GM12878 (cell line): ENCODE data around the gene LDLRAD3. TPM values are rescaled to one million over a fixed set of nuclear protein-coding genes. Genes with fewer than 3 reads are reported as not detected.

ENCODE experiments used
- ATAC-seq: fragments of 200-7000 bp; cut with Tn5 transposase; 3 replicates; pipeline ENCODE4 v1.9.1; 2020; ENCODE audit warnings: mild to moderate bottlenecking, moderate library complexity
- BruUV-seq: library from RNA; stranded (reverse); fragments of 400-500 nt; replicated peaks from 2 replicates; lab custom pipeline; 2021; lab: Mats Ljungman, UMichigan
- CTCF ChIA-PET: fragments of 300-600 bp; sonication (Branson Sonifier 250); formaldehyde crosslinking; extraction: SDS; loops from one replicate; lab custom pipeline; 2021; ENCODE audit warnings: inconsistent platforms; lab: Yijun Ruan, JAX
- POLR2A ChIA-PET: fragments of 350-600 bp; formaldehyde crosslinking; extraction: SDS; loops from one replicate; lab custom pipeline; 2021; ENCODE audit warnings: inconsistent platforms; lab: Charles Lee
- RAD21 ChIA-PET: fragments of 300-600 bp; sonication (Branson Sonifier 250); formaldehyde crosslinking; loops from one replicate; lab custom pipeline; 2023; ENCODE audit warnings: antibody characterized with exemption; ENCODE audit not compliant: unreplicated experiment; lab: Charles Lee
- SMC1A ChIA-PET: fragments of 300-600 bp; sonication (Branson Sonifier 250); formaldehyde crosslinking; loops from one replicate; lab custom pipeline; 2023; ENCODE audit not compliant: unreplicated experiment, uncharacterized antibody; lab: Charles Lee
- DNase-seq: peaks from one replicate; pipeline ENCODE4 v3.0.0-alpha.2; 2011; ENCODE audit warnings: low read depth, low spot score
- FAIRE-seq: peaks from 3 replicates; lab custom pipeline; 2011; peaks lifted over from hg19 to GRCh38; lab: Jason Lieb, UNC
- H2AFZ ChIP-seq: 2 replicates; pipeline ENCODE4 v1.6.0; 2011; ENCODE audit warnings: low read depth, low read length, control low read depth; ENCODE audit not compliant: control insufficient read depth
- H3K27ac ChIP-seq: 2 replicates; pipeline ENCODE4 v1.5.1; 2011; ENCODE audit warnings: control low read depth; ENCODE audit not compliant: control insufficient read depth, insufficient read depth
- H3K27me3 ChIP-seq, 2 experiments: replicated peaks in 1 of 2; 2 replicates each; pipeline versions ENCODE4 v1.6.0 to v1.6.1; 2011; ENCODE audit warnings: low read length in 1 of 2; ENCODE audit not compliant: control insufficient read depth in 2 of 2, insufficient read depth in 2 of 2
- H3K36me3 ChIP-seq, 2 experiments: 2 replicates each; pipeline ENCODE4 v1.5.1; 2011; ENCODE audit warnings: low read length in 1 of 2; ENCODE audit not compliant: control insufficient read depth in 2 of 2, insufficient read depth in 2 of 2
- H3K4me1 ChIP-seq: 2 replicates; pipeline ENCODE4 v1.6.1; 2011; ENCODE audit warnings: mild to moderate bottlenecking, low read length, moderate library complexity, mixed read lengths; ENCODE audit not compliant: control insufficient read depth, insufficient read depth
- H3K4me2 ChIP-seq: 2 replicates; pipeline ENCODE4 v1.6.0; 2011; ENCODE audit warnings: control low read depth; ENCODE audit not compliant: control insufficient read depth, insufficient read depth
- H3K4me3 ChIP-seq: fragments of 200-600 bp; sonication (generic); 2 replicates; pipeline ENCODE4 v1.5.1; 2016
- H3K79me2 ChIP-seq: 2 replicates; pipeline ENCODE4 v1.6.0; 2011; ENCODE audit warnings: low read length; ENCODE audit not compliant: control insufficient read depth, insufficient read depth
- H3K9ac ChIP-seq: 2 replicates; pipeline ENCODE4 v1.8.0; 2011; ENCODE audit warnings: low read length, control low read depth, mixed read lengths; ENCODE audit not compliant: control insufficient read depth, insufficient read depth
- H3K9me3 ChIP-seq: replicated peaks from 3 replicates; pipeline ENCODE4 v1.5.1; 2011; ENCODE audit warnings: mild to moderate bottlenecking, low read length; ENCODE audit not compliant: control insufficient read depth, insufficient read depth
- H4K20me1 ChIP-seq: 2 replicates; pipeline ENCODE4 v1.6.0; 2011; ENCODE audit not compliant: control insufficient read depth, insufficient read depth
- CEBPB ChIP-seq, 2 experiments: fragments of 150-350 bp in 1 of 2; IDR thresholded peaks; 2 replicates each; pipeline ENCODE4 v1.6.1; 2012 to 2014; ENCODE audit warnings: low read depth in 2 of 2, low read length in 2 of 2, borderline replicate concordance in 1 of 2, inconsistent platforms in 1 of 2
- CHD4 ChIP-seq: fragments of 200-600 bp; sonication (generic); IDR thresholded peaks from 2 replicates; pipeline ENCODE4 v1.6.1; 2016; ENCODE audit warnings: mild to moderate bottlenecking
- GABPA ChIP-seq: IDR thresholded peaks from 2 replicates; pipeline ENCODE4 v1.6.1; 2014; ENCODE audit warnings: antibody characterized with exemption, low read depth, mild to moderate bottlenecking, inconsistent platforms
- JUND ChIP-seq: IDR thresholded peaks from 2 replicates; pipeline ENCODE4 v1.6.1; 2012; ENCODE audit warnings: low read depth, mild to moderate bottlenecking, low read length, improper control_type of control experiment, moderate library complexity
- LARP7 ChIP-seq: fragments of 450-650 bp; IDR thresholded peaks from 2 replicates; pipeline ENCODE4 v1.6.1; 2017; ENCODE audit warnings: mild to moderate bottlenecking
- NRF1 ChIP-seq: conservative IDR thresholded peaks from 2 replicates; pipeline ENCODE4 v1.6.1; 2011; ENCODE audit warnings: mild to moderate bottlenecking, low read depth, low read length, improper control_type of control experiment
- SIX5 ChIP-seq: IDR thresholded peaks from 2 replicates; pipeline ENCODE4 v1.6.1; 2011; ENCODE audit warnings: mild to moderate bottlenecking, low read depth, low read length, moderate library complexity; ENCODE audit not compliant: severe bottlenecking
- SMC3 ChIP-seq: IDR thresholded peaks from 2 replicates; pipeline ENCODE4 v1.6.1; 2011; ENCODE audit warnings: low read length, improper control_type of control experiment, borderline replicate concordance
- USF1 ChIP-seq: IDR thresholded peaks from 2 replicates; pipeline ENCODE4 v1.6.1; 2011; ENCODE audit warnings: borderline replicate concordance, low read depth, mild to moderate bottlenecking, moderate library complexity, mixed read lengths, low read length; ENCODE audit not compliant: insufficient read depth; ENCODE audit errors: extremely low read length
- ZNF24 ChIP-seq: fragments of 450-650 bp; IDR thresholded peaks from 2 replicates; pipeline ENCODE4 v1.6.1; 2017; ENCODE audit warnings: antibody characterized with exemption, mild to moderate bottlenecking
- ZZZ3 ChIP-seq: IDR thresholded peaks from 2 replicates; pipeline ENCODE4 v1.6.1; 2011; ENCODE audit warnings: low read depth; ENCODE audit not compliant: control insufficient read depth, insufficient read length
- WGBS: methylation state at CpG from one replicate; pipeline ENCODE4 v1.1.6; 2016; ENCODE audit warnings: low lambda C conversion rate; ENCODE audit not compliant: insufficient replicate concordance, insufficient coverage; ENCODE audit errors: missing lambda C conversion rate; 5-methylcytosine and 5-hydroxymethylcytosine counted together
- in situ Hi-C: fragments of 300-500 bp; cut with MboI; formaldehyde crosslinking; loops from 9 replicates; pipeline ENCODE4 v1.14.3; 2018; ENCODE audit warnings: mixed read lengths
- intact Hi-C: fragments of 100-400 bp; cut with micrococcal nuclease; formaldehyde crosslinking; loops from one replicate; pipeline ENCODE4 v1.14.2; 2022; ENCODE audit not compliant: unreplicated experiment
- polyA plus RNA-seq, 11 experiments: library from polyadenylated mRNA; depleted of rRNA in 4 of 11; unstranded in 6 of 11; stranded (reverse) in 5 of 11; fragments of >200 nt; fragmentation: Nextera tagmentation in 4 of 11; fragmentation: Illumina TruSeq in 1 of 11; extraction: Ambion mirVana in 4 of 11; extraction: Trizol in 1 of 11; gene quantifications; 1 replicate in 1 of 11; 2 replicates in 10 of 11; pipeline versions ENCODE4 v1.2.1 to v1.2.3, GENCODE V29; 2011 to 2016; ENCODE audit warnings: inconsistent platforms in 2 of 11, missing spikeins in 2 of 11, low read depth in 1 of 11
- total RNA-seq, 4 experiments: library from RNA; depleted of rRNA in 3 of 4; stranded (reverse); fragments of >200 nt in 3 of 4; fragmentation: Illumina TruSeq in 1 of 4; extraction: Trizol in 1 of 4; gene quantifications; 2 replicates each; pipeline versions ENCODE4 v1.2.1 to v1.2.3, GENCODE V29; 2013 to 2021
- TF ChIP-seq, protein P1 (sequence below), 3 experiments: IDR thresholded peaks in 2 of 3; conservative IDR thresholded peaks in 1 of 3; 2 replicates each; pipeline ENCODE4 v1.5.1; 2011; ENCODE audit warnings: low read depth in 3 of 3, low read length in 3 of 3, mild to moderate bottlenecking in 3 of 3, control low read depth in 2 of 3, moderate library complexity in 2 of 3, inconsistent platforms in 1 of 3, mixed read lengths in 1 of 3; ENCODE audit not compliant: control insufficient read depth in 2 of 3, insufficient read depth in 1 of 3; ENCODE audit errors: extremely low read depth in 1 of 3
- TF ChIP-seq, protein P2 (sequence below): fragments of 450-650 bp; IDR thresholded peaks from 2 replicates; pipeline ENCODE4 v1.6.1; 2017; ENCODE audit warnings: mild to moderate bottlenecking, moderate library complexity

Gene LDLRAD3
- total and polyA plus RNA-seq, 10 of the 15 experiments (the other 5 are each of a cell fraction or from before 2014, with no cell fraction given), result 2.5 to 17.2 (median 10.7) TPM

DNA sequence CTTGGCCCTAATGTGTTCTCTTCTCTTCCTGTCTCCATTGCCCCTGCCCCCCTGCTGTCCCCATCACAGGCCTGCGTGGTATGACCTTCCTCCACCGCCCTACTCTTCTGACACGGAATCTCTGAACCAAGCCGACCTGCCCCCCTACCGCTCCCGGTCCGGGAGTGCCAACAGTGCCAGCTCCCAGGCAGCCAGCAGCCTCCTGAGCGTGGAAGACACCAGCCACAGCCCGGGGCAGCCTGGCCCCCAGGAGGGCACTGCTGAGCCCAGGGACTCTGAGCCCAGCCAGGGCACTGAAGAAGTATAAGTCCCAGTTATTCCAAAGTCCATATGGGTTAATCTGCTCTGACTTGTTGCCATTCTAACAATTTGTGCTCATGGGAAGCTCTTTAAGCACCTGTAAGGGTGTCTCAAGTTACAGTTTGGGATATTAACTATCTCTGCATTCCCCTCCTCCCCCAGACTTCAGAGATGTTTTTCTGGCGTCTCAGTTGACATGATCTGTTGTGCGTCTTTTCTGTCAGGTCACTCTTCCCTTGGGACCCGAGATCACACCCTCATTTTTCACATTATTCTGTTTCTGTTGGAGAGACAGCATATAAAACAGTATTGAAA, 285.3 kb downstream of the LDLRAD3 start:
- SMC1A ChIA-PET, result no interaction called here
- Histone ChIP-seq H3K79me2 (no peaks in the 10 kb centered on the region), H3K4me1 (no peaks in the 10 kb centered on the region), H3K9me3 (no peaks in the 10 kb centered on the region), H2AFZ (no peak overlapping the region), H3K4me3 (no peak overlapping the region), H3K4me2 (no peak overlapping the region), H3K9ac (no peak overlapping the region), H3K27me3 (no peaks in the 10 kb centered on the region), H3K27ac (no peak overlapping the region), H4K20me1 (no peaks in the 10 kb centered on the region), H3K36me3 (no peaks in the 10 kb centered on the region)
- intact Hi-C loops, result no loop called here
- BruUV-seq, result no TSS peak
- POLR2A ChIA-PET, result no interaction called here
- RAD21 ChIA-PET, result no interaction called here
- WGBS, result 55% methylated on average over 10 of the region's 12 CpGs
- ATAC-seq (no peak), FAIRE-seq (no peak), DNase-seq (no peak)
- CTCF ChIA-PET, result no interaction called here
- in situ Hi-C loops, result no loop called here
- TF ChIP-seq GABPA, result no peak
- TF ChIP-seq LARP7, result no peak
- TF ChIP-seq ZNF24, result no peak
- TF ChIP-seq SIX5, result no peak
- no peak for TF ChIP-seq JUND
- TF ChIP-seq ZZZ3, result no peak
- TF ChIP-seq, protein P1, sequence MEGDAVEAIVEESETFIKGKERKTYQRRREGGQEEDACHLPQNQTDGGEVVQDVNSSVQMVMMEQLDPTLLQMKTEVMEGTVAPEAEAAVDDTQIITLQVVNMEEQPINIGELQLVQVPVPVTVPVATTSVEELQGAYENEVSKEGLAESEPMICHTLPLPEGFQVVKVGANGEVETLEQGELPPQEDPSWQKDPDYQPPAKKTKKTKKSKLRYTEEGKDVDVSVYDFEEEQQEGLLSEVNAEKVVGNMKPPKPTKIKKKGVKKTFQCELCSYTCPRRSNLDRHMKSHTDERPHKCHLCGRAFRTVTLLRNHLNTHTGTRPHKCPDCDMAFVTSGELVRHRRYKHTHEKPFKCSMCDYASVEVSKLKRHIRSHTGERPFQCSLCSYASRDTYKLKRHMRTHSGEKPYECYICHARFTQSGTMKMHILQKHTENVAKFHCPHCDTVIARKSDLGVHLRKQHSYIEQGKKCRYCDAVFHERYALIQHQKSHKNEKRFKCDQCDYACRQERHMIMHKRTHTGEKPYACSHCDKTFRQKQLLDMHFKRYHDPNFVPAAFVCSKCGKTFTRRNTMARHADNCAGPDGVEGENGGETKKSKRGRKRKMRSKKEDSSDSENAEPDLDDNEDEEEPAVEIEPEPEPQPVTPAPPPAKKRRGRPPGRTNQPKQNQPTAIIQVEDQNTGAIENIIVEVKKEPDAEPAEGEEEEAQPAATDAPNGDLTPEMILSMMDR (IDR thresholded peaks at IDR 0.05 in 2 of 3, conservative IDR thresholded peaks at IDR 0.05 in 1 of 3; ENCODE audit: control insufficient read depth in 2 of 3, extremely low read depth in 1 of 3, insufficient read depth in 1 of 3, low read depth in 3 of 3, low read length in 3 of 3), result no peak
- no peak for TF ChIP-seq NRF1
- no peak for TF ChIP-seq USF1
- no peak for TF ChIP-seq SMC3
- no peak for TF ChIP-seq CEBPB (IDR thresholded peaks at IDR 0.05; ENCODE audit: borderline replicate concordance in 1 of 2, low read depth in 2 of 2, low read length in 2 of 2)
- no peak for TF ChIP-seq CHD4
- TF ChIP-seq, protein P2, sequence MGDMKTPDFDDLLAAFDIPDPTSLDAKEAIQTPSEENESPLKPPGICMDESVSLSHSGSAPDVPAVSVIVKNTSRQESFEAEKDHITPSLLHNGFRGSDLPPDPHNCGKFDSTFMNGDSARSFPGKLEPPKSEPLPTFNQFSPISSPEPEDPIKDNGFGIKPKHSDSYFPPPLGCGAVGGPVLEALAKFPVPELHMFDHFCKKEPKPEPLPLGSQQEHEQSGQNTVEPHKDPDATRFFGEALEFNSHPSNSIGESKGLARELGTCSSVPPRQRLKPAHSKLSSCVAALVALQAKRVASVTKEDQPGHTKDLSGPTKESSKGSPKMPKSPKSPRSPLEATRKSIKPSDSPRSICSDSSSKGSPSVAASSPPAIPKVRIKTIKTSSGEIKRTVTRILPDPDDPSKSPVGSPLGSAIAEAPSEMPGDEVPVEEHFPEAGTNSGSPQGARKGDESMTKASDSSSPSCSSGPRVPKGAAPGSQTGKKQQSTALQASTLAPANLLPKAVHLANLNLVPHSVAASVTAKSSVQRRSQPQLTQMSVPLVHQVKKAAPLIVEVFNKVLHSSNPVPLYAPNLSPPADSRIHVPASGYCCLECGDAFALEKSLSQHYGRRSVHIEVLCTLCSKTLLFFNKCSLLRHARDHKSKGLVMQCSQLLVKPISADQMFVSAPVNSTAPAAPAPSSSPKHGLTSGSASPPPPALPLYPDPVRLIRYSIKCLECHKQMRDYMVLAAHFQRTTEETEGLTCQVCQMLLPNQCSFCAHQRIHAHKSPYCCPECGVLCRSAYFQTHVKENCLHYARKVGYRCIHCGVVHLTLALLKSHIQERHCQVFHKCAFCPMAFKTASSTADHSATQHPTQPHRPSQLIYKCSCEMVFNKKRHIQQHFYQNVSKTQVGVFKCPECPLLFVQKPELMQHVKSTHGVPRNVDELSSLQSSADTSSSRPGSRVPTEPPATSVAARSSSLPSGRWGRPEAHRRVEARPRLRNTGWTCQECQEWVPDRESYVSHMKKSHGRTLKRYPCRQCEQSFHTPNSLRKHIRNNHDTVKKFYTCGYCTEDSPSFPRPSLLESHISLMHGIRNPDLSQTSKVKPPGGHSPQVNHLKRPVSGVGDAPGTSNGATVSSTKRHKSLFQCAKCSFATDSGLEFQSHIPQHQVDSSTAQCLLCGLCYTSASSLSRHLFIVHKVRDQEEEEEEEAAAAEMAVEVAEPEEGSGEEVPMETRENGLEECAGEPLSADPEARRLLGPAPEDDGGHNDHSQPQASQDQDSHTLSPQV, result no peak
